ENCODE data around the gene XPNPEP2. TPM values are rescaled to one million over a fixed set of nuclear protein-coding genes. Genes with fewer than 3 reads are reported as not detected.

Gene XPNPEP2
- total RNA-seq, 1 experiment from 2014 or later: not detected

DNA sequence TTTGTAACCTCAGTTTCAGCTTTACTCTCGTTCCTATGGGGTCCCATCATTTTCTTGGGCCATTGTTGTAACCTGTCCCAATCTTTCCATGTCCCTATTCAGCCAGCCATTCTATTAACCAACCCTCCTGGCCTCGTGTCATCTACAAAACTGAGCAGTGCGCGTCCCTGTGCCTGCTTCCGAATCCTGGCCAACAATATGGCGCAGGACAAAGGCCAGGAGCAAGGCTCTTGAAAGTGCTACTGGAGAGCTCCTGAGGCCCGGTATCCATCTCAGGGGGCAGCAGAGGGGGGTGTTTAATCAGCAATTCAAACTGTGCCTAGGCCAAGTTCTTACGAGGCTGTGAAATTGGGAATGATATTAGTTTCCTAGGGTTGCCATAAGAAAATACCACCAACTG lies 42.8 kb upstream of the XPNPEP2 start:
- ATAC-seq (no peak), DNase-seq (ENCODE audit: low read depth, low spot score) (no peak)
- in situ Hi-C loops (cut with HindIII; ENCODE audit: low pct_unique_long_range_greater_than_20kb, low sequenced_read_pairs) (no loop called here), intact Hi-C loops (cut with micrococcal nuclease; ENCODE audit: unreplicated experiment) (no loop called here)
- CTCF ChIA-PET: no interaction called here
- H3K9me3 ChIP-seq (ENCODE audit: control insufficient read depth, insufficient read depth, low read depth, low read length): no peaks in the 10 kb centered on the region
- TF ChIP-seq TCF7L2 (IDR thresholded peaks at IDR 0.05; ENCODE audit: low read depth, low read length) (no peak), SIN3A (IDR thresholded peaks at IDR 0.05; ENCODE audit: borderline replicate concordance, insufficient read depth, low read depth, low read length) (no peak), POLR2AphosphoS5 (IDR thresholded peaks at IDR 0.05; ENCODE audit: low read depth, low read length) (no peak)
- TF ChIP-seq, protein P1, sequence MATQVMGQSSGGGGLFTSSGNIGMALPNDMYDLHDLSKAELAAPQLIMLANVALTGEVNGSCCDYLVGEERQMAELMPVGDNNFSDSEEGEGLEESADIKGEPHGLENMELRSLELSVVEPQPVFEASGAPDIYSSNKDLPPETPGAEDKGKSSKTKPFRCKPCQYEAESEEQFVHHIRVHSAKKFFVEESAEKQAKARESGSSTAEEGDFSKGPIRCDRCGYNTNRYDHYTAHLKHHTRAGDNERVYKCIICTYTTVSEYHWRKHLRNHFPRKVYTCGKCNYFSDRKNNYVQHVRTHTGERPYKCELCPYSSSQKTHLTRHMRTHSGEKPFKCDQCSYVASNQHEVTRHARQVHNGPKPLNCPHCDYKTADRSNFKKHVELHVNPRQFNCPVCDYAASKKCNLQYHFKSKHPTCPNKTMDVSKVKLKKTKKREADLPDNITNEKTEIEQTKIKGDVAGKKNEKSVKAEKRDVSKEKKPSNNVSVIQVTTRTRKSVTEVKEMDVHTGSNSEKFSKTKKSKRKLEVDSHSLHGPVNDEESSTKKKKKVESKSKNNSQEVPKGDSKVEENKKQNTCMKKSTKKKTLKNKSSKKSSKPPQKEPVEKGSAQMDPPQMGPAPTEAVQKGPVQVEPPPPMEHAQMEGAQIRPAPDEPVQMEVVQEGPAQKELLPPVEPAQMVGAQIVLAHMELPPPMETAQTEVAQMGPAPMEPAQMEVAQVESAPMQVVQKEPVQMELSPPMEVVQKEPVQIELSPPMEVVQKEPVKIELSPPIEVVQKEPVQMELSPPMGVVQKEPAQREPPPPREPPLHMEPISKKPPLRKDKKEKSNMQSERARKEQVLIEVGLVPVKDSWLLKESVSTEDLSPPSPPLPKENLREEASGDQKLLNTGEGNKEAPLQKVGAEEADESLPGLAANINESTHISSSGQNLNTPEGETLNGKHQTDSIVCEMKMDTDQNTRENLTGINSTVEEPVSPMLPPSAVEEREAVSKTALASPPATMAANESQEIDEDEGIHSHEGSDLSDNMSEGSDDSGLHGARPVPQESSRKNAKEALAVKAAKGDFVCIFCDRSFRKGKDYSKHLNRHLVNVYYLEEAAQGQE (IDR thresholded peaks at IDR 0.05; ENCODE audit: insufficient read depth in 1 of 2, low read depth in 2 of 2, low read length in 1 of 2): no peak
- TF ChIP-seq, protein P2, sequence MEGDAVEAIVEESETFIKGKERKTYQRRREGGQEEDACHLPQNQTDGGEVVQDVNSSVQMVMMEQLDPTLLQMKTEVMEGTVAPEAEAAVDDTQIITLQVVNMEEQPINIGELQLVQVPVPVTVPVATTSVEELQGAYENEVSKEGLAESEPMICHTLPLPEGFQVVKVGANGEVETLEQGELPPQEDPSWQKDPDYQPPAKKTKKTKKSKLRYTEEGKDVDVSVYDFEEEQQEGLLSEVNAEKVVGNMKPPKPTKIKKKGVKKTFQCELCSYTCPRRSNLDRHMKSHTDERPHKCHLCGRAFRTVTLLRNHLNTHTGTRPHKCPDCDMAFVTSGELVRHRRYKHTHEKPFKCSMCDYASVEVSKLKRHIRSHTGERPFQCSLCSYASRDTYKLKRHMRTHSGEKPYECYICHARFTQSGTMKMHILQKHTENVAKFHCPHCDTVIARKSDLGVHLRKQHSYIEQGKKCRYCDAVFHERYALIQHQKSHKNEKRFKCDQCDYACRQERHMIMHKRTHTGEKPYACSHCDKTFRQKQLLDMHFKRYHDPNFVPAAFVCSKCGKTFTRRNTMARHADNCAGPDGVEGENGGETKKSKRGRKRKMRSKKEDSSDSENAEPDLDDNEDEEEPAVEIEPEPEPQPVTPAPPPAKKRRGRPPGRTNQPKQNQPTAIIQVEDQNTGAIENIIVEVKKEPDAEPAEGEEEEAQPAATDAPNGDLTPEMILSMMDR (IDR thresholded peaks at IDR 0.05): no peak
- BruUV-seq (replicated peaks): no TSS peak
- no peak overlapping the region for H3K4me3 ChIP-seq (ENCODE audit: low read depth in 2 of 2, low read length in 2 of 2)
- POLR2A ChIA-PET: no interaction called here
- no peaks in the 10 kb centered on the region for H3K36me3 ChIP-seq (ENCODE audit: control insufficient read depth, insufficient read depth, low read length)
- H3K27me3 ChIP-seq (ENCODE audit: control insufficient read depth, insufficient read depth, low read length): no peaks in the 10 kb centered on the region
- no peak overlapping the region for H3K27ac ChIP-seq (ENCODE audit: low read length)
- H3K4me1 ChIP-seq (ENCODE audit: control insufficient read depth, insufficient read depth, low read length): peaks cover 15% of the 10 kb centered on the region

DNA sequence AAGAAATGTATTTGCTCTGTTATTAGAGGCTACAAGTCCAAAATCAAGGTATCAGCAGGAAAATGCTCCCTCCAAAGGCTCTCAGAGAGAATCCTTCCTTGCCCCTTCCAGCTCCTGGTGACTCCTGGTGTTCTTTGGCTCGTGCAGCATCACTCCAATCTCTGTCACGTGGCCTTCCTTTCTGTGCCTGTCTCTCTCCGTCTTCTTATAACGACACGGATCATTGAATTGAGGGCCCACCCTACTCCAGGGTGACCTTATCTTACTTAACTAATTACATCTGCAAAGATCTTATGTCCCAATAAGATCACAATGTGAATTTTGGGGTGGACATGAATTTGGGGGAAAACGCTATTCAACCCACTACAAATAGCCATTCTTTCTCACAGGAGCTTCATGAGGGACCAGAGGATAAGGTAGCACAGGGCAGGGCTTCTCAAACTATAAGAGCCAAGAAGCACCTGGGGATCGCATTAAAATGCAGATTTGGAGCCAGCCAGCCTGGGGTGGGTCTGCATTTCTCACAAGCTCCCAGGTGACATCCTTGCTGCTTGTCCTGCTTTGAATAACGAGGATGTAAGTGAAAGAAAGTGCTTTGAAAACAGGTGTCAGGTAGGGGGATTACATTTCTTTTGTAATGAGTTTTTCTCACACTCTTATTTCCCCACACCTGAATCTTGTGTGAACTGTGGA lies 42.2 kb upstream of the XPNPEP2 start:
- Histone ChIP-seq H3K27ac (ENCODE audit: low read length) (no peak overlapping the region), H3K9me3 (ENCODE audit: control insufficient read depth, insufficient read depth, low read depth, low read length) (no peaks in the 10 kb centered on the region), H3K4me1 (ENCODE audit: control insufficient read depth, insufficient read depth, low read length) (peaks cover 15% of the 10 kb centered on the region), H3K27me3 (ENCODE audit: control insufficient read depth, insufficient read depth, low read length) (no peaks in the 10 kb centered on the region), H3K36me3 (ENCODE audit: control insufficient read depth, insufficient read depth, low read length) (no peaks in the 10 kb centered on the region), H3K4me3 (ENCODE audit: low read depth in 2 of 2, low read length in 2 of 2) (no peak overlapping the region)
- intact Hi-C loops (cut with micrococcal nuclease; ENCODE audit: unreplicated experiment): no loop called here
- ATAC-seq: no peak
- ChIA-PET CTCF (no interaction called here), POLR2A (no interaction called here)
- in situ Hi-C loops (cut with HindIII; ENCODE audit: low pct_unique_long_range_greater_than_20kb, low sequenced_read_pairs): no loop called here
- no TSS peak for BruUV-seq (replicated peaks)
- no peak for DNase-seq (ENCODE audit: low read depth, low spot score)
- TF ChIP-seq SIN3A (IDR thresholded peaks at IDR 0.05; ENCODE audit: borderline replicate concordance, insufficient read depth, low read depth, low read length) (no peak), TCF7L2 (IDR thresholded peaks at IDR 0.05; ENCODE audit: low read depth, low read length) (no peak), POLR2AphosphoS5 (IDR thresholded peaks at IDR 0.05; ENCODE audit: low read depth, low read length) (no peak)
- TF ChIP-seq, protein P2 (IDR thresholded peaks at IDR 0.05): no peak
- TF ChIP-seq, protein P1 (IDR thresholded peaks at IDR 0.05; ENCODE audit: insufficient read depth in 1 of 2, low read depth in 2 of 2, low read length in 1 of 2): no peak
